ENCODE measurements around the gene HBS1L.

The HBS1L gene

GRCh38 chr6:134943522-134944111, 111.0 kb downstream of the HBS1L start:
- no peak for DNase-seq

GRCh38 chr6:134938896-134939295, 115.7 kb downstream of the HBS1L start:
- no peak for DNase-seq

- DNase-seq: no peak
Observed at GRCh38 chr6:134937426-134937825, 117.2 kb downstream of the HBS1L start.

- no peak for DNase-seq
Observed at GRCh38 chr6:134936931-134937330, 117.7 kb downstream of the HBS1L start.

GRCh38 chr6:134936476-134936875, 118.1 kb downstream of the HBS1L start:
- no peak for DNase-seq

- no peak for DNase-seq
Observed at GRCh38 chr6:134934793-134935485, 119.7 kb downstream of the HBS1L start.

GRCh38 chr6:134932535-134933470, 121.8 kb downstream of the HBS1L start:
- no peak for DNase-seq

- no peak for DNase-seq
Observed at GRCh38 chr6:134932098-134932497, 122.5 kb downstream of the HBS1L start.

- no peak for DNase-seq
Observed at GRCh38 chr6:134930463-134930862, 124.2 kb downstream of the HBS1L start.

- no peak for DNase-seq
Observed at GRCh38 chr6:134928151-134928900, 126.3 kb downstream of the HBS1L start.

GRCh38 chr6:134925800-134926199, 128.8 kb downstream of the HBS1L start:
- no peak for DNase-seq

GRCh38 chr6:134921721-134922261, 132.8 kb downstream of the HBS1L start:
- no peak for DNase-seq

GRCh38 chr6:134921276-134921675, 133.3 kb downstream of the HBS1L start:
- no peak for DNase-seq

- no peak for DNase-seq
Observed at GRCh38 chr6:134920422-134920821, 134.2 kb downstream of the HBS1L start.

- no peak for DNase-seq
Observed at GRCh38 chr6:134918418-134918961, 136.1 kb downstream of the HBS1L start.

GRCh38 chr6:134911547-134911946, 143.1 kb downstream of the HBS1L start:
- no peak for DNase-seq

- DNase-seq: no peak
Observed at GRCh38 chr6:134910593-134910935, 144.1 kb downstream of the HBS1L start.

All from NCI-H510A (cell line).